H1 (cell line): ENCODE measurements around the gene WFDC1.

Experiments
- ASH2L ChIP-seq: fragments of 200-600, 300-600 bp; sonication (generic); IDR thresholded peaks from one replicate; pipeline ENCODE4 v1.7.1; 2017; ENCODE audit warnings: low read length
- BRCA1 ChIP-seq: IDR thresholded peaks from 2 replicates; pipeline ENCODE4 v1.6.1; 2012; ENCODE audit warnings: low read depth, low read length, improper control_type of control experiment
- CEBPB ChIP-seq: IDR thresholded peaks from 2 replicates; pipeline ENCODE4 v1.6.1; 2012; ENCODE audit warnings: low read depth, low read length
- CTCF ChIP-seq, 3 experiments: IDR thresholded peaks; 1 replicate in 2 of 3; 2 replicates in 1 of 3; pipeline versions ENCODE4 v1.5.1 to v1.6.1; 2011; ENCODE audit warnings: low read length in 3 of 3, mild to moderate bottlenecking in 3 of 3, inconsistent platforms in 2 of 3, low read depth in 1 of 3, moderate library complexity in 1 of 3; ENCODE audit not compliant: insufficient read depth in 1 of 3; ENCODE audit errors: control extremely low read depth in 1 of 3
- EP300 ChIP-seq, 2 experiments: IDR thresholded peaks; 1 replicate in 1 of 2; 2 replicates in 1 of 2; pipeline ENCODE4 v1.6.1; 2011 to 2012; ENCODE audit warnings: low read depth in 2 of 2, low read length in 2 of 2, mild to moderate bottlenecking in 2 of 2, borderline replicate concordance in 1 of 2, inconsistent platforms in 1 of 2, moderate library complexity in 1 of 2
- EZH2 ChIP-seq: fragments of 200-600 bp; sonication (generic); IDR thresholded peaks from 2 replicates; pipeline ENCODE4 v1.7.1; 2012; ENCODE audit warnings: low read depth, mild to moderate bottlenecking, moderate library complexity, low read length, inconsistent platforms; ENCODE audit not compliant: severe bottlenecking
- GABPA ChIP-seq: IDR thresholded peaks from 2 replicates; pipeline ENCODE4 v1.6.1; 2011; ENCODE audit warnings: mild to moderate bottlenecking, low read length, moderate library complexity, borderline replicate concordance; ENCODE audit not compliant: insufficient read depth
- KDM1A ChIP-seq: fragments of 200-600, 300-600 bp; sonication (generic); IDR thresholded peaks from 2 replicates; pipeline ENCODE4 v1.7.1; 2016; ENCODE audit warnings: mild to moderate bottlenecking, low read length, borderline replicate concordance
- PHF8 ChIP-seq: fragments of 200-600 bp; sonication (generic); conservative IDR thresholded peaks from 2 replicates; pipeline ENCODE4 v1.7.1; 2012; ENCODE audit warnings: low read depth, mild to moderate bottlenecking, inconsistent platforms, low read length, moderate library complexity
- POLR2A ChIP-seq, 2 experiments: IDR thresholded peaks; 1 replicate in 1 of 2; 2 replicates in 1 of 2; pipeline ENCODE4 v1.6.1; 2011; ENCODE audit warnings: low read depth in 2 of 2, low read length in 2 of 2, mild to moderate bottlenecking in 2 of 2; ENCODE audit errors: control extremely low read depth in 1 of 2
- RNF2 ChIP-seq: fragments of 200-900, 300-1000 bp; sonication (generic); IDR thresholded peaks from 2 replicates; pipeline ENCODE4 v1.7.1; 2016; ENCODE audit warnings: borderline replicate concordance, low read depth, mild to moderate bottlenecking, antibody characterized with exemption, low read length; ENCODE audit not compliant: poor library complexity, severe bottlenecking; ENCODE audit errors: missing control alignments
- SP1 ChIP-seq: IDR thresholded peaks from 2 replicates; pipeline ENCODE4 v1.6.1; 2011; ENCODE audit warnings: low read depth, low read length
- TAF1 ChIP-seq: IDR thresholded peaks from 2 replicates; pipeline ENCODE4 v1.6.1; 2011; ENCODE audit warnings: mild to moderate bottlenecking, low read depth, low read length
- ZNF274 ChIP-seq: IDR thresholded peaks from 2 replicates; pipeline ENCODE4 v1.7.0; 2012; ENCODE audit warnings: low read length, borderline replicate concordance; ENCODE audit errors: extremely low read depth

- TF ChIP-seq POLR2A (IDR thresholded peaks at IDR 0.05; ENCODE audit: control extremely low read depth in 1 of 2, low read depth in 2 of 2, low read length in 2 of 2) (no peak), GABPA (no peak), RNF2 (no peak), CTCF (IDR thresholded peaks at IDR 0.05; ENCODE audit: control extremely low read depth in 1 of 3, insufficient read depth in 1 of 3, low read depth in 1 of 3, low read length in 3 of 3) (no peak), ASH2L (no peak), KDM1A (no peak), EP300 (IDR thresholded peaks at IDR 0.05; ENCODE audit: borderline replicate concordance in 1 of 2, low read depth in 2 of 2, low read length in 2 of 2) (no peak), PHF8 (no peak), EZH2 (no peak), BRCA1 (no peak), ZNF274 (no peak), TAF1 (no peak), SP1 (no peak), CEBPB (no peak)
Observed at GRCh38 chr16:84270071-84270470, 24.6 kb upstream of the WFDC1 start.
